GM18868 (cell line): ENCODE data around the gene PSMD1.
"Not testable (repeated sequence)": the region's sequence is repeated elsewhere in the genome, so short reads cannot be mapped to it uniquely, and the experiment has no call there.

Source experiments
- ATAC-seq: cut with Tn5 transposase; IDR thresholded peaks from one replicate; pipeline ENCODE4 v1.9.1; 2021; ENCODE audit warnings: mild to moderate bottlenecking, moderate library complexity; ENCODE audit not compliant: unreplicated experiment

PSMD1 gene

DNA sequence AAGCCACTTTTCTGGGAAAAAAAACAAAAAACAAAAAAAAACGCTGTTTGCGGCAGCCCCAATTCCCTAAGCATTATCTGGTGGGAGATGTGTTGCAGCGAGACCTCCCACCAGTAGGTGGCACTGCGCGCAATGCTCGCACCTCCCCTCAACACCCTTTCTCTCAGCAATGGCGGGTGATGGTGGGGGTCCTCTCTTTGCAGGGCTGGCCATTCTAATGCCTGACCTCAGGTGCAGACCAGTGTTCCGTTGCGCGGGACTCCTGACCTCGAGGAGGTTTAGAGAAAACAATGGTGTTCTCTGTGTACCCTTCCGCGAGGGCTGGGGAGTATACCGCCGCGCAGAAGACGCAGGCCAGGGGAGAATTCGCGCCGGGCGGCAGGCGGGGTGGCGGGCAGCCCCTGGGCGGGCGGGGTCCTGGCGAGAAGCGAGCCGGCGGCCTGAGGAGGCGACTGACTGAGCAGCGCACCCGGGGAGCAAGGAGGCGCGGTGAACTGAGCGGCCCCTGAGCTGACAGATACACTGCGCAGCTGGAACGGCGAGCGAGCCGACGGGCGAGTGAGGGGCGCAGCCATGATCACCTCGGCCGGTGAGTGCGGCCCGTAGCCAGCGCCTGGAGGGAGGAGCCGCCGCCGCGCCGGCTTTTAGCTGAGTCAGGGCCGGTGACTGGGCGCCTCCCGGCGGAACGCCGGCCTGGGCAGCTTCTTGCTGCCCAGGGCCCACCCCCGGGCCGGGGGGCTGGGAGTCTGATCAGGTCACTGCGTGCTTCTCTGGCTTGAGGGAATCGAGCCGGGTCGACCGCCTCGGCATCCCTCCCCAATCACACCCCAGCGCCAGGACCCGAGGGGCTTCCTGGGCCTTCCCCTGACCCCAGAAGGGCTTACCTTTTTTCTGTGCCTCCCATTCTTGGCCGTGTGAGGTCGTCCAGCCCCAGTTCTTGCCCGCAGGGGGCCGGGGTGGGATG lies at the start of gene PSMD1:
TSS of gene PSMD1 (plus strand) at position 415 of the 964 bp plus-strand sequence. CDS start at position 574, 159 bp downstream.
- ATAC-seq: peak; percentile 76

DNA sequence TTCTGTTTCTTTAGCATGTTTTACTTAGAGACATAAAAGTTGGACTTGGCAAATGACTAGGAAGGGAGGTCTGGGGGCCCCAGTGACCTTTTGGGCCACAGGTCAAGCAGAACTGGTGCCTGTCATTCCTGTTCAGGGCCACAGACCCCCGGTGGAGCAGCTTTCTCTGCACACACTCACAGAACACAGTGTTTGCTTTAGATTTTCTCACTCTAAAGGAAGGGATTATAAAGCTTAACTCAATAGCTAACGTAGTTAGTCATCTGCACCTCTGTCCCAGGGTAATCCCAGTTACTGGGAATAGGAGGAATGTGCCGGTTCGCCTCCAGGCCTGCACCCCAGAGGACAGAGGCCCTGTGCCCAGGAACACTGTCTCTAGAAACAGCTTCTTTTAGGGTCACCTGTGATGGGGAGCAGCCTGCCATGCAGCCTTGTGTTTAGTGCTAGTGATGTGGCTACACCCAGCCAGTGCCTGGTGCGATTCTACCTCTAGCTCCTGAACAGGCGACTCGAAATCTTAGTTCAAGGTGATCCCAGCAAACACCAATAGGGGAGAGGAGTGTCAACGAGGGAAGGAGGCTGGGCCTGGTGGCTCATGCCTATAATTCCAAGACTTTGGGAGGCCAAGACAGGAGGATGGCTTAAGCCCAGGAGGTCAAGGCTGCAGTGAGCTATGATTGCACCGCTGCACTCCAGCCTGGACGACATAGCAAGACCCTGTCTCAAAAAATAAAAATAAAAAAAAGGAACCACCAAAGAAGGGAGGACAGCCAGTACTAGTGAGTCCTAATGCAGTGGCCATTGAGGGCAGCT lies 49.2 kb upstream of the PSMD1 start:
- no peak for ATAC-seq

DNA sequence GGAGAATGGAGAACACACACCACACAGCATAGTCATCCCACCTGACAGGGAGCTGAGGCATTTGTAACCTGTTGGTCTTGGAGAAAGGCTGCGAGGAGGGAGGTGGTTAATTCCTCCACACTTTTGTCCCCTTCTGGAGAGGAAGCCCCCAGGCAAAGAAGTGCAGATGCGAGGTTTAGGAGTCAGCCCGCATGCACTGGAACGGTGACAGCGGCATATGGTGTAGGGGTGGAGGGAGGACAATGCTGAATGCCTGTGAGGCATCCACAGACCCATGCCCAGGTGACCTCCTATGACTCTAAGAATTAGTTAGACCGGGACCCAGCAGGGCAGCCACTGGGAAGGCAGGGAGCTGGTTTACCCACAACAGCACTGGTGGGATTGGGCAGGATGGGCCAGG lies 48.5 kb upstream of the PSMD1 start:
- no peak for ATAC-seq

GRCh38 chr2:231009236-231009919 lies 47.3 kb upstream of the PSMD1 start:
- ATAC-seq: no peak

DNA sequence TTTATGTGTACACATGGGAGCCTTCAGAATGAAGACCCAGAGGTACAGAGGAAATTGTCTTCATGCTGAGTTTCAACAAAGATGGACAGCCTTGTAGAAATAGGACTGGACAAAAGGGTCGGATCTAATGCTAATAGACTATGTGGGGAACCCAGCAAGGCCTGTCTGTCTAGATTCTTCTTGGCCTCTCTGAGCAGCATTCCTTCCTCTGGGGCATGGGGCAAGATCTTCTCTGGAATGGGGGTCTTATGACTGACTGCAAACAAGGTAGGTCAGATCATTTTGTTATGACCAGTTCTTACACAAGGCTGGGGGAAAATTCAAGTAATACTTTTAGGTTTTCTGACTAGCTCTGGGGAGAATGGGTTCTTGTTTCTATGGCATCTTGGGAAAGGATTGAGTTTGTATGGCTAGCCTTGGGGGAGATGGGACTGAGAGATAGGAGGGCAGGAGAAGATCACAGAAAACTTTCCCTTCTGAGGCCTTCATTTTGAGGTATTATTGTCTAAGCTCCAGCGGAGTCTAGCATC lies 46.4 kb upstream of the PSMD1 start:
- no peak for ATAC-seq

- ATAC-seq: no peak
Observed at GRCh38 chr2:231011526-231011925, 45.1 kb upstream of the PSMD1 start.

DNA sequence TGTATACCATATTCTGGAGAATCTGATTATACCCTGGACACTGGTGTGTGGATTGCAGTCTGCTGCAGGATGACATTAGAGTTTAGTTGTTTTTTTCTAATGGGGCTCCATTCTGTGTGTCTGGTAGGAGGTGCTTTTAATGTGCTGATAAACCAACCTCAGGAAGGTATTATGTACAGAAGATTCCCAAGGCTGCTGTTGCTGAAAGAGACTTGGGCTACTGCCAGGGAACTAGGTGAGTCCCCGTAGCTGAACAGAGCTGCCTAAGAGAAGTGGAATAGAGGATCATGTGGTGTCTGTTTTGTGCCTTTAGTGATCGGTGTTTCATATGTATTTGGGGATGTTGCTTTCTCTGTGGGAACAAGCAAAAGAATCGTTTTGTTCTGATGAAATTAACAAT lies 44.2 kb upstream of the PSMD1 start:
- no peak for ATAC-seq

- no peak for ATAC-seq
Observed at GRCh38 chr2:231013820-231014219, 42.8 kb upstream of the PSMD1 start.

GRCh38 chr2:231015478-231015877 lies 41.2 kb upstream of the PSMD1 start:
- ATAC-seq: no peak

- ATAC-seq: no peak
Observed at GRCh38 chr2:231015926-231016325, 40.7 kb upstream of the PSMD1 start.

DNA sequence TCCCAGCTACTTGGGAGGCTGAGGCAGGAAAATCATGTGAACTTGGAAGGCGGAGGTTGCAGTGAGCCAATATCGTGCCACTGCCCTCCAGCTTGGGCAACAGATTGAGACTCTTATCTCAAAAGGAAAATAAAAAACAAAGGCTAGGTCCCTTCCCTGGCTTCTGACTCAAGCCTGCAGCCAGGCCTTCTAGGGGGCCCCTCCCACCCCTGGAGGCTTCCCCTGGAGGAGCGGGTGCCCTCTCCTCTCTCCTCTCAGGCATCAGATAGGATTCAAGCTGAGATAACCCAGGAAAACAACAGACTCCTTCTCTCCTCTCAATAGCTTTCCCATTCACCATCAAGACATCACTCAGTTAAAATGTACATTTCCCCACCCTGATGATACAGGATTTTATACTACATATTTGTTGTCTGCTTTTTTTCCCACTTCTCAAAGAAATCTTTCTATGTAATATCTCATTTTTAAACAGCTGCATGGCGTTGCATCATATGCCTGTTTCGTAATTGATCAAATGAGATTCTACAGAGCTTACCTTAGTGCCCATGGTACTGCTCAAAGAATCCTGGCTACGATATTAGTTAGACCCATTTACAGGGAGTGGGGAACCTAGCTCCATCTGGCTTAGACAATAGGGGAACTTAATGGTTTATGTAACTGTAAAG lies 40.0 kb upstream of the PSMD1 start:
- no peak for ATAC-seq

GRCh38 chr2:231017231-231017598 lies 39.5 kb upstream of the PSMD1 start:
- no peak for ATAC-seq

GRCh38 chr2:231018184-231018583 lies 38.5 kb upstream of the PSMD1 start:
- ATAC-seq: no peak

DNA sequence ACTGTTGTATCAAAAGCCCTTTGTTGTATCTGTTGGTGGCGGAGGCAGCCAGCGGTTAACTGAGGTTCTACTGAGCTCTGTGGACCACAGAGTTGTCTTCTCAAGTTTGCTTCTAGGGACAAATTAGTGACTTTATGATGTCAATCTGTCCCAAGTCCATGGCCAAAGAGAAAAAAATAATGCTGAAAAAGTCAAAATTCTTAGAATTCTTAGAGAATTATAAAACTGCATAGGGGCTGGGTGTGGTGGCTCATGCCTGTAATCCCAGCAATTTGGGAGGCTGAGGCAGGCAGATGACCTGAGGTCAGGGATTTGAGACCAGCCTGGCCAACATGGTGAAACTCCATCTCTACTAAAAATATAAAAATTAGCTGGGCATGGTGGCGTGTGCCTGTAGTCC lies 31.6 kb upstream of the PSMD1 start:
- ATAC-seq: not testable (repeated sequence)

DNA sequence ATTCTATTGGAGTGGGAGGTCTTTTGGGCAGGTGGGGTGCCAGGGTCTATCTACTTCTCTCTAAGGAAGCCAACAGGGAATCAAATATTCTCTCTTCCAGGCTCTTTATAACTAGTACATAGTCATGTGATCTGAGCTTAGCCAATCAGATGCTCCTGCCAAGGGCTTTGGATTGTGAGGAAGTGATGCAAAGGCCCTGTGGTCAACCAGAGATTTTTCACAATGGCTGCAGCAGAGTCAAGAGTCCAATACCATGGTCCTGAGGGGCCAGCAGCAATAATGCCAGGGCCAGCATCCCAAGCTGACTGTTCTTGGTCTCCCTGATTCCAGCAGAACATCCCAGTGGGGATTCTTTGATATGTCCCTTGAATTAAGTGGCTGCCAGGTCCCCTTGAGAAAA lies 27.8 kb upstream of the PSMD1 start:
- no peak for ATAC-seq

- no peak for ATAC-seq
Observed at GRCh38 chr2:231029563-231029962, 27.1 kb upstream of the PSMD1 start.

- no peak for ATAC-seq
Observed at GRCh38 chr2:231030725-231031124, 25.9 kb upstream of the PSMD1 start.

GRCh38 chr2:231032575-231033140 lies 24.0 kb upstream of the PSMD1 start:
- no peak for ATAC-seq

DNA sequence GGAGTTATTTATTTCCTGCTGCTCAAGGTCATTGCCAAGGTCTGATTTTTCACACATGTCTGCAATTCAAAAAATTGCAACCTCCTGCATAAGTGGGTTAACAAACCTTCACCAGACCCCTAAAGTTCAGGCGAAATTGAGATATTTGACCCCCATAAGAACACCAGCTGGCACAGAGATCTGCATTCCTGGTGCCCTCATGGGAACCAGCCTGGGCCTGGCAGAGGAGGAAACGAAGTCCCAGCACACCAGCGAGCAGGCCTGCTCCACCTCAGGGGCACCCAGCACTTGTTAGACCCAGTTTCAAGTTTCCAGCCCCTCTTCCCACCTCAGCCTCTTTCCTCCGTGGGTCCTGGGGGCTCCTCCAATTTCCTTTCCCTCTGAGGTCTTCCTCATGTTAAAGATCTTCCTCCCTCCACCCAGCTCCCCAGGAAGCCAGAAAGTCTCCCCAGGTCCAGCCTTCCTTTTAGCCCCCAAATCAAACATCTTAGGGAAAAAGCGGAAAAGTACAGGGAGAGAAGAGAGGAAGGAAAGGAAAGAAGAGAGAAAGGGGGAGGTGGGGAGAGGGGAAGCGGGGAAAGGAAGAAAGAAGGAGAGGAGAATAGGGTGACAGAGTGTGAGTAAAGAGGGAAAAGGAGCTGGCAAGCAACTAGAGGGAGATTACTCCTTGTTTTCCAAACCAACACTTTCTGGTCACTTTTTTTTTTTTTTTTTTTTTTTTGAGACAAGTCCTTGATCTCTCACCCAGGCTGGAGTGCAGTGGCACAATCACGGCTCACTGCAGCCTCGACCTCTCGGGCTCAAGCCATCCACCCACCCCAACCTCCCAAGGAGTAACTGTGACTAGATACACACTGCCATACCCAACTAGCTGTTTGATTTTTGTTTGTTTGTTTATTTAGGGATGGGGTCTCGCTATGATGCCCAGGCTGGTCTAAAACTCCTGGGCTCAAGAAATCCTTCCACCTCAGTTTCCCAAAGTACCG lies 23.2 kb upstream of the PSMD1 start:
- ATAC-seq: no peak
